GM12873 (cell line): Measurements from ENCODE around the gene PALLD.

ENCODE experiments used
- CTCF ChIP-seq: IDR thresholded peaks from 2 replicates; pipeline ENCODE4 v1.5.1; 2012; ENCODE audit warnings: low read depth, mild to moderate bottlenecking, moderate library complexity, low read length, control low read depth; ENCODE audit not compliant: insufficient read depth; ENCODE audit errors: missing control alignments

The PALLD gene

GRCh38 chr4:168537571-168537970 is 40.7 kb downstream of the PALLD start:
- TF ChIP-seq CTCF, result no peak

GRCh38 chr4:168538632-168539031 is 41.8 kb downstream of the PALLD start:
- TF ChIP-seq CTCF, result no peak

GRCh38 chr4:168540086-168540485 is 43.2 kb downstream of the PALLD start:
- no peak for TF ChIP-seq CTCF

- no peak for TF ChIP-seq CTCF
Observed at GRCh38 chr4:168540503-168541265, 43.8 kb downstream of the PALLD start.

GRCh38 chr4:168541266-168541953 is 44.6 kb downstream of the PALLD start:
- TF ChIP-seq CTCF, result no peak

GRCh38 chr4:168549143-168549542 is 52.3 kb downstream of the PALLD start:
- no peak for TF ChIP-seq CTCF

- no peak for TF ChIP-seq CTCF
Observed at GRCh38 chr4:168550064-168550766, 53.4 kb downstream of the PALLD start.
